GM19395 (cell line): ENCODE data around the gene STAG1.
"Not testable (repeated sequence)": the region's sequence is repeated elsewhere in the genome, so short reads cannot be mapped to it uniquely, and the experiment has no call there.

Source experiments
- ATAC-seq: cut with Tn5 transposase; IDR thresholded peaks from one replicate; pipeline ENCODE4 v1.9.1; 2021; ENCODE audit warnings: mild to moderate bottlenecking, moderate library complexity; ENCODE audit not compliant: unreplicated experiment

The STAG1 gene

GRCh38 chr3:136516656-136517055 is 235.5 kb downstream of the STAG1 start:
- ATAC-seq, result no peak

DNA sequence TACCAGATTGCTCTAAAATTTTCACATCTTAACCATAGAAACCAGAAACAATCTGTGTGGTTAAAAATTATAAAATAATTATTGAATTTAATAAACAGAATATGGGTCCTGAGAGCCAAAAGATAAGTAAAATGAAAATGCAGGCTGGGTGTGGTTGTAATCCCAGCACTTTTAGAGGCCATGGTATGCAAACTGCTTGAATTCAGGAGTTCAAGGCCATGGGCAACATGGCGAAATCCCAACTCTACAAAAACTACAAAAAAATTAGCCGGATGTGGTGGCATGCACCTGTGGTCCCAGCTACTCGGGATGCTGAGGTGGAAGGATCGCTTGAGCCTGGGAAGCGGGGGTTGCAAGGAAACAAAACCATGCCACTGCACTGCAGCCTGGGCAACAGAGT is 236.1 kb downstream of the STAG1 start:
- no peak for ATAC-seq

DNA sequence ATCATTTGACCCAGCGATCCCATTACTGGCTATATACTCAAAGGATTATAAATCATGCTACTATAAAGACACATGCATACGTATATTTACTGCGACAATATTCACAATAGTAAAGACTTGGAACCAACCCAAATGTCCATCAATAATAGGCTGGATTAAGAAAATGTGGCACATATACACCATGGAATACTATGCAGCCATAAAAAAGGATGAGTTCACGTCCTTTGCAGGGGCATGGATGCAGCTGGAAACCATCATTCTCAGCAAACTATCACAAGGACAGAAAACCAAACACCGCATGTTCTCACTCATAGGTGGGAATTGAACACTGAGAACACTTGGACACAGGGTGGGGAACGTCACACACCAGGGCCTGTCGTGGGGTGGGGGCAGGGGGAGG is 237.6 kb downstream of the STAG1 start:
- not testable (repeated sequence) for ATAC-seq

DNA sequence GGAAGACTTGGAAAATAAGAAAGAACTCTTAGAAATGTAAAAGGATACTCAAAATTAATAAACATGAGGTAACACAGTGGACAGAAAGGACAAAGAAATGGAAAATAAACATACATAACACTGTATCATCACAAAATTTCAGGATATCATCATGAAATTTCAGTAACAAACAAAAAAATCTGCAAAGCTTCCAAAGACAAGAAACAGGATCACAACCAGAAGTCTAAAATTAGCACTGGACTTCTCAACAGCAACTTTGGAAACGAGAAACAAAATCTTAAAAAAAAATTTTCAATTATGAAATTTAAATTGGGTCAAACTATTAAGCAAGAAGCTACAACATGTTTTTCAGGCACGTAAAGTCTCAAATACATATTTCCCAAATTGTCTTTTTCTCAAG is 238.8 kb downstream of the STAG1 start:
- no peak for ATAC-seq

GRCh38 chr3:136512381-136512780 is 239.8 kb downstream of the STAG1 start:
- ATAC-seq, result no peak

- no peak for ATAC-seq
These were observed 246.5 kb downstream of the STAG1 start for GRCh38 chr3:136505676-136506075.

DNA sequence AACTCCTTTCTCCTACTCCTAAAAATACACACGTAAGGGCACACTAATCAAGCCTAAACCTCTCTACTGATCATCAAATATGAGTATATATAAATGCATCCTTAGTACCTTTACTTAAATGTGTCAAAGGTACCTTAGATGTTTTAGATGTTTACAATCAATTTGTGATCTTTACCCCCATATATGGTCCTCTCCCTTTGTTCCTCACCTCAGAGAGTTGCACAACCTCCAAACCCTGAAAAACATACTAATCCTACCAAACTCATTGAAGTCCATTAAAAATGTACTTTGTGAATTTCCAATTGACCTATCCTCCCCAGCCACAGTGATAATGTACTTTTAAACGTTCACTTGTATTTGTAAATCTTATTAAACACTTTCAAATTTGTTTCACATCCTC is 249.1 kb downstream of the STAG1 start:
- ATAC-seq, result no peak

DNA sequence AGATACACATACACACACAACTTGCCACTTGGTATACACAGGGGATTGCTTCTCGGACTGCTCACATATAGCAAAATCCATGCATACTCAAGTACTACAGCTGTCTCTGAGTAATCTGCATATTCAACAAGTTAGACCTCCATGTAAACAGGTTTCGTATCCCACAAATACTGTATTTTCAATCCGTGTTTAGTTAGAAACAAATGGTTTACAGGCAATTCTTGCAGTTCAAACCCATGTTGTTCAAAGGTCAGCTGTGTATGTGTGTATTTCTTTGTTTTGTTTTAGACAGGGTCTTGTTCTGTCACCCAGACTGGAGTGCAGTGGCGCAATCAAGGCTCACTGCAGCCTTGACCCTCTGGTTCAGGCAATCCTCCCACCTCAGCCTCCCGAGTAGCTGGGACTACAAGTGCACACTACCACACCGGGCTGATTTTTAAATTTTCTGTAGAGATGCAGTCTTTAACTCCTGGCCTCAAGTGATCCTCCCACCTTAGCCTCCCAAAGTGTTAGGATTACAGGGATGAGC is 253.2 kb downstream of the STAG1 start:
- ATAC-seq, result no peak

DNA sequence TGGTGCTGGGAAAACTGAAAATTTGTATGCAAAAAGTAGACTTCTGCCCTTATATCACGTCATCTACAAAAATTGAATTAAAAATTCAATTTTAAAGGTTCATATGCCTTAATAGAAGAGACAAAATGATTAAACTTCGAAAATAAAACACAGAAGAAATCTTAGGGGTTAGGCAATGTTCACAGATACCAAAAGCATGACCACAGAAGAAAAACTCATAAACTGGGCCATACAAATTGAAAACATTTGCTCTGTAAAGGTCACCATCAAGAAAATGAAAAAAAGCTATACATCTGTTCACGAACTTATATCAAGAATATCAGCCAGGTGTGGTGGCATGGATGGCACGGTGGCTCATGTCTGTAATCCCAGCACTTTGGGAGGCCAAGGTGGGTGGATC is 257.0 kb downstream of the STAG1 start:
- ATAC-seq, result no peak

GRCh38 chr3:136490646-136491405 is 261.4 kb downstream of the STAG1 start:
- ATAC-seq, result no peak

DNA sequence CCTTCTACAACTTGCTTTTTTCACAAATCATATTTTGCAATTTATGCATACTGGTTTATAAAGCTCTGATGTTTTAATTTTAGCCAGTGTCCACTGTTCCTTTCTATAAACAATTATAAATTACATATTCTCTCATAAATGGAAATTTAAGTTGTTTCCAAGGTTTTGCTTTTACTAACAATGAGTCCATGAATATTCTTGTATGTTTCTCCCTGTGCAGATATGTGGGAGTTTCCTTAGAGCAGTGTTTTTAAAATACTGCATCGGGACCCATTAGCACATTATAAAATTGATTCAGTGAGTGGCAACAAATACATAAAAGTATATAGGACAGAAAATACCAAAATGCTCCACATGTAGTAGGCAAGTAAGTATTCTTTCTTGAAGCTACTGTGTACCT is 266.4 kb downstream of the STAG1 start:
- no peak for ATAC-seq

GRCh38 chr3:136476280-136476679 is 275.9 kb downstream of the STAG1 start:
- ATAC-seq, result no peak

DNA sequence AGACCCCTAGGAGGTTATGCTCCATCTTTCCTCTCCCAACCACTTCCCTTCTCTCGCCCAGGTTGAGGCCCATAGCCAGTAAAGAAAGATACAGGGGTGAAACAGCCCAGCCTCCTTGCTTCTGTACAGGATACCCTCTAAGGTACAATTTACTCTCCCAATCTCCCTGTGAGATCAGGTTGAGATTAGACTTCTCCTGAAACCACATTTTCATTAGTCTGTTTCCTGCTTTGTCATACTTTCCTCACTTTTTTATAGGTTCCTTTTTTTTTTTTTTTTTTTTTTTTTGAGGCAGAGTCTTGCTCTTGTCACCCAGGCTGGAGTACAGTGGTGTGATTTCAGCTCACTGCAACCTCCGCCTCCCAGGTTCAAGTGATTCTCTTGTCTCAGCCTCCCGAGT is 277.3 kb downstream of the STAG1 start:
- ATAC-seq, result not testable (repeated sequence)

DNA sequence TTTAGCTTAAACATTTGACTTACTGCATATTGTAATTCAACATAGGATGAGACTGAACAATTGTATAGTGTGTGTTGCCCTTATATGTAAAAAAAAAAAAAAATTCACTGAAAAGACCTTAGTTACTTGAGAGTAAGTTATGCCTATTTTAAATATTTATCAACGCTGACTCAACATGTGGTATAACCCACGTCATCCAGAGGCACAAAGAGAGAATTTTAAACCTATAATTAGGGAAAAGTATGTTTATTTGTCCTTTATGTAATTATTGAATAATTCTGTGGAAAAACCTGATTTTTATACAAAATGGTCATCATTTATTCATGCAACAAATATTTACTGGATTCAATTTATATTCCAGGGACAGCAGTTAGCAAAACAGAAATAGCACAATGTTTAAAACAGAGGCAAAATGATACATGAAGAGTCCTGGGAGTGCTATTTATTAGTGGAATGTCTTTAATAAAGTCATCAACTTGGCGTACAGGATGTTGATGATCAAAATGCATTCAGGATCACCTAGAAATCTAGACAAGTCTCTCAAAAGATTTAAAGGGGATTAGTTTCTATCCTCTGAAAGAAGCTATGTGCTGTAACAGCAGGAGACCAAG is 278.4 kb downstream of the STAG1 start:
- ATAC-seq, result no peak

DNA sequence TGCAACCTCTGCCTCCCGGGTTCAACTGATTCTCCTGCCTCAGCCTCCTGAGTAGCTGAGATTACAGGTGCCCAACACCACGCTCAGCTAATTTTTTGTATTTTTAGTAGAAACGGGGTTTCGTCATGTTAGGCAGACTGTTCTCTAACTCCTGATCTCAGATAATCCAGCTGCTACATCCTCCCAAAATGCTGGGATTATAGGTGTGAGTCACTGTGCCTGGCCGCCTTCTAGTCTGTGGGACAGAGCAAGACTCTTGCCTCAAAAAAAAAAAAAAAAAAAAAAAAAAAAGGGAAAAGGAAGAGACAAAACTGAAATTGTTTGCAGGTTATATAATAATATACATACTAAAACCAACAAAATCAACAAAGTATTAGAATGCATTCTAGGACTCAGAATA is 286.9 kb downstream of the STAG1 start:
- ATAC-seq, result no peak

- ATAC-seq, result no peak
These were observed 287.7 kb downstream of the STAG1 start for GRCh38 chr3:136464502-136464901.

GRCh38 chr3:136463170-136463569 is 289.0 kb downstream of the STAG1 start:
- no peak for ATAC-seq

DNA sequence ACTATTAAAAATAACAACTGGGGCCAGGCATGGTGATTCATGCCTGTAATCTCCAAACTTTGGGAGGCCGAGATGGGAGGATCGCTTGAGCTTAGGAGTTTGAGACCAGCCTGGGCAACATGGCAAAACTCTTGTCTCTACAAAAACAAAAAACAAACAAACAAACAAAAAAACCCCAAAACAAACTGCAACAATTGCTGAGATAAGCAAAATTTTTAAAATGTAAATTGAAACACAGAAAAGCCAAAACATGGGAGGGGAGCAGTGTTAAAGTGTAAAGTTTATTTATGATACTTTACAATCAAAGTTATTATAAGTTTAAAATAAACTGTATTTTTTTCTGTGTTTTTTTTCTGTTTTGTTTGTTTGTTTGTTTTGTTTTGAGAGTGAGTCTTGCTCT is 294.4 kb downstream of the STAG1 start:
- no peak for ATAC-seq

- ATAC-seq, result no peak
These were observed 296.0 kb downstream of the STAG1 start for GRCh38 chr3:136456196-136456595.

DNA sequence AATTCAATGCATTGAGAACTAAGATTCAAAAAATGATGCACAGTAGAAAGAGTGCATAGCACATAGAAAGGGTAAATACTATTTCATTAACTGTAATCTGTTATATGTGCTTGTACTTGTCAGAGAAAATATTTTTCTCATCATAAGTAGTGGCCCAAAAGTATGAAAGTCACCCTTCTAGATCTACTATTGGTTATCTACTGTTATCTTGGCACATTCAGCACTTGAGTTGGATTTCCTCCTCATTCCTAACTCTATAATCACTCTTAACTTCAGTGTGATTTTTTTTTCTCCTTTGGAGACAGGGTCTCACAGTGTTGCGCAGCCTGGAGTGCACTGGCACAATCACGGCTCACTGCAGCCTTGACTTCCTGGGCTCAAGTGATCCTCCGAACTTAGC is 307.6 kb downstream of the STAG1 start:
- no peak for ATAC-seq

- no peak for ATAC-seq
These were observed 315.1 kb downstream of the STAG1 start for GRCh38 chr3:136437043-136437442.

DNA sequence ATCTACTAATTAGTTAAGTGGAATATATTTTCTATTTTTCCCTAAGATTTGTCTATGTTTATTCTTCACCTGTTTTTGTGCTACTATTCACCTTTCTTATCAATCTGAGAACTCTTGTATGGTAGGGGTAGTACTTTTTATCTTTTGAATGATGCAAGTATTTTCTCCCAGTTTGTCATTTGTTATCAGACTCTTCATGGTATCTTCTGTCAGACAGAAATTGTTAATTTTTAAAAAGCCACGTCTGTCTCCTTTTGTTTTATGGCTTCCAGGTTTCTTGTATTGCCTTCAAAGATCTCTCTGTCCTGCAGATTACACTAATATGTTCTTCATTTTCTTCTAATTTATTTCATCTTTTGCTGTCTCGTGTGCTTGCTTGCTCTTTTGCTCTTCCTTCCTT is 317.7 kb downstream of the STAG1 start:
- ATAC-seq, result no peak

DNA sequence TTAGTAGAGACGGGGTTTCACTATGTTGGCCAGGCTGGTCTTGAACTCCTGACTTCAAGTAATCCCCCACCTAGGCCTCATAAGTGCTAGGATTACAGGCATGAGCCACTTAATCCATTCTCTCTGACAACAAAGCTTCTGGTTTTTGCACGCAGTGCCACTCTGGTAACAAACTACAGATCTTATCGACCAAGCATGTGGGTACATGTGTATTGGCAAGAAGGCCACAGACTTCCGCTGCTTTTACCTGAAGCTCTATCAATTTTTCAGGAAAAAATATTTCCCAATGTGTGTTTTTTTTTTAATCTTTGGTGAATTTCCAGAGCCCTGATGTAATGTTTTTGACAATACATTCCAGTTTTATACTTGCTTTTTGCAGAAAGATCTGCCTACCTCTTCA is 319.5 kb downstream of the STAG1 start:
- ATAC-seq, result no peak
